ENCODE measurements around the gene ELMO2.

GRCh38 chr20:46408281-46408731, 1.9 kb upstream of the ELMO2 start:
- TF ChIP-seq POLR2A (IDR thresholded peaks at IDR 0.05; ENCODE audit: low read depth, low read length) (no peak), POLR2AphosphoS5 (IDR thresholded peaks at IDR 0.05; ENCODE audit: low read depth, low read length) (no peak), TAF1 (IDR thresholded peaks at IDR 0.05; ENCODE audit: borderline replicate concordance, low read depth, low read length) (no peak)
